GM19328 (cell line): Measurements from ENCODE around the gene CDYL2.

ENCODE experiments used
- ATAC-seq: cut with Tn5 transposase; IDR thresholded peaks from one replicate; pipeline ENCODE4 v1.9.1; 2021; ENCODE audit warnings: mild to moderate bottlenecking, moderate library complexity; ENCODE audit not compliant: unreplicated experiment

CDYL2 gene

DNA sequence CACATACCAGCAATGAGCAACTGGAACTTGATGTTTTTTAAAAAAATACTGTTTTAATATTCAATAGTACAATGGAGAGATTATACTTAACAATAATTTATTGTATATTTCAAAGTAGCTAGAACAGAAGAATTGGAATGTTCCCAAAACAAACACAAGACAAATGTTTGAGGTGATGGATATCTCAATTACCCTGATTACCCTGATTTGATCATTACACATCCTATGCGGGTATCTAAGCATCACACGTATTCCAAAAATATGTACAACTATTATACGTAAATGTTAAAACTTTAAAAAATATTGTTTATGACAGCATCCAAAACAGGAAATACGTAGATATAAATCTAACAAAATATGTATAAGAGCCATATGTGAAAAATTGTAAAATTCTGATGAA is 166.8 kb downstream of the CDYL2 start:
- no peak for ATAC-seq

DNA sequence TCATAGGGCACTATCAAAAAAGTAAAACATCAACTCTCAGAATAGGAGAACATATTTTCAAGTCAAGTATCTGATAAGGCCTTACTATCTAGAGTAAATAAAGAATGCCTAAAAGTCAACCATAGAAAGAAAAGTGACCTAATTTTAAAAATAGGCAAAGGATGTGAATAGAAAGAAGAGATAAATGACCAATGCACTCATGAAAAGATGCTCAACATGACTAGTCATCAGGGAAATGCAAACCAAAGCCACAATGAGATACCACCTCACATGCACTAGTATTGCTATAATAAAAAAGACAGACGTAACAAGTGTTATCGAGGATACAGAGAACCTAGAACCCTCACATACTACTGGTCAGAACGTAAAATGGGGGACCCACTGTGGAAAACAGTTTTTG is 172.8 kb downstream of the CDYL2 start:
- ATAC-seq, result no peak

DNA sequence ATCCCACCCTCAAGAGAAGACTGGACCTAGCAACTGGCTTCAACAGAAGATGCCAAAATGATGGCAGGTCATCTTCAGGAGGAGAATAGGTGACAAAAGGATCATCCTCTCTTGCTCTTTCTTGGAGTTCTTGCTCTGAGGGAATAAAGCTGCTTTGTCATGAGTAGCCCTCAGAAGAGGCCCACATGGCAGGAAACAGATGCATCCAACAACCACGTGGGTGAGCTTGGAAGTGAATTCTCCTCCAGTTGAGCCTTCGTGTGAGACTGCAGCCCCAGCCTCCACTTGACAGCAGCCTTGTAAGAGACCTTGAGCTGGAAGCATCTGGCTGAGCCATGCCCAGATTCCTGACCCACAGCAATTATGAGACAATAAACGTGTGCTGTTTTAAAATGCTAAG is 176.1 kb downstream of the CDYL2 start:
- no peak for ATAC-seq

DNA sequence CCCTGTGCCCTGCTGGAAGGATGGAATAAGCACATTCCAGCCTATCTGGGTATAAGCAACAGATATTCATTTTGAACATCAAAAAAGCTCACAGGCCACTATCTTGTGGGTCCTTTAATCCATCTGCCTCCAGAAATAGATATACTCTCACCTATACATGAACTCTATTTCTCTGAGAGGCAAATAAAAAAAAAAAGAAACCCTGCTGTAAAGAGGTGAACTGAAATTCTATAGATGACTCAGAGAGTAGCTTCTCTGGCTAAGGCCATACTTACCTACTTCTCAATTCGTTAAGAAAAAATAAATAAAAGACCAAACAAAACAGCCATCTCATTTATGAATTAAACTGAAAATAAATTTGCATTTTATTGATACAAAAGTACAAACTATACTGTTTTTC is 177.3 kb downstream of the CDYL2 start:
- no peak for ATAC-seq

DNA sequence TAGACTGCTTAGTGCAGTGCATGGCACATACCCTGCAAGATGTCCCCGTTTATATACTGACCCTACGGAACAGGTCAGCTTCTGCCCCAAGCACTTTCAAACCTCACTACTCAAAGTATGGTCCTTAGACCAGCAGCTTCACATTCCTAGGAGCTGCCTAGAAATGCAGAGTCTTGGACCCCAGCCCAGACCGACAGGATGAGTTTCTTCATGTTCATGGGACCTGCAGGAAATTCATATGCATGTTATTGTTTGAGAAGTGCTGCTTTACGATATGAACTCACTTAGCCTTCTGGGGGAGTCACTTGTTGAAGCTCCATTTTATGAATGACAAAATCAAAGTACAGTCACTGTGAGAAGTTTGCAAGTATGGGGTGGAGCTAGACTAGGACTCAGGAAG is 181.0 kb downstream of the CDYL2 start:
- no peak for ATAC-seq

DNA sequence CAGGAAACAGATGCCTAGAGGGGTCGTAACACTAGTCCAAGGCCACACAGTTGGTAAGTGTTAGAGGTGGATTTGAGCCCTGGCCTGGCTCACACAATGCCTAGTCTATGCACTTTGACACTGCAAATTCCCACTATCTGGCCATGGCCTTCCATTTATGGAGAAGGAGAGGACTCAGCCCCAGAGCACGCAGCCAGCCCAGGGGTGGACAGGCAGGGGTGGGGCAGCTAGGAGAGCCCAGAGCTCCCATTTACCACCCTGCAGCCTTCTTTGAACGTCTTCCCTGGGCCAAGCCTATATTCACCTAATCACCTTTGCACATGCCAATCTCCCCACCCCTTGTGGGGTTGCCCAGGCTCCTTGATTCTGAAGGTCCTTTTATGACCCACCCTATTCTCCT is 182.4 kb downstream of the CDYL2 start:
- ATAC-seq, result no peak

DNA sequence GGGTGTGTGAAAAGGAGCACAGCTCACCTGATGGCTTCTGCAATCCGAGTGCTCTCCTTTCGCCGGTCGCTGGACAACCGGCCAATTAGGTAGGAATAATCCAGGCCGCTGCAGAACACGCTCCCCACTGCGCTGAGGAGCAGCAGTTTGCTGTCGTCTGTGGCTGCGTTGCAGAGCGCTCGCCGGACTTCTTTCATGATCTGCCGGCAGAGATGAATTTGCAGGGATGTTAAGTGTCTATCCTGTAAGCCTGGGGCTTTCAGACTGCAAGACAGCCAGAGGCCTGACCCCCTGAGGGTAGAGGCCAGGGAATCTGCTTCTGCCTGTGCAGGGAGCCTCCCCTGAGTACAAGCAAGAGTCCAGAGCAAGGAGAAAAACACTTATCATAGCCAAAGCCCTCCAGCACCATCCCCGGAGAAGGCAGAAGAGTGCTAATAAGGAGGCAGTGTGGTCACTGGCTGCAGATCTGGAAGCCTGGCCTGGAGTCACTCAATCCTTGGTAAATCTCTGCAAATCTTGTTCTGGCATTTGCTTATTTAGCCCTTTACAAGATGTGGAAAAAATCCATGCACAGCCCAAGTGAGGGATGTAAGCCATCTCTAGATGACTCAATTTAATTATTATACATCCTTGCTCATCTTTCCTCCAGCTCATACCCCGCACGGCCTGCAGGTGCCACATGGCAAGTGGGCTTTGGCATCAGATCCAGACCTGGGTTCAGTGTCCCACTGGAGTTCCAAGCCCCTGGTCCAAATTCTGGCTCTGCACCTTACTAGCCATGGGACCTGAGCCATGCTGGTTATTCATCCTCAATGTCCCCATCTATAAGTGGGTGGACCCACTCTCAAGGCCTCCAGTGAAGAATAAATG is 183.4 kb downstream of the CDYL2 start:
- ATAC-seq, result no peak

DNA sequence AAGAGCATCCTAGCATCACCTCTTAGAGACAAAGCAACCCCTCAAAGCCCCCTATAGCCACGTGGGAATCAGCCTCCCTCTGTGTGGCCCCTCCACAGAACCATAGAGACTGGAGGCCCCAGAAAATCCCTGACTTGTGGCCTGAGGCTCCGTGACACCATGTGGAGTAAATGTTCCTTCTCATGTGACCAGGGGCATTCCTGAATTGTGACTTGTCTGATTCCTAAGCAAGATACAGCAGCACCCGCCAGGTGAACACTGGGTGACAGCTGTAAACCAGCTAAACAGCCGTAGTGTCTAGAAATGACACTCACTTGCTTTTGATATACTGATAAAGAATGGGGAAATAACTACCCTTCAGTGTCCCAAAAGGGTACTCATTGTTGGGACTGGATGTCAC is 184.6 kb downstream of the CDYL2 start:
- no peak for ATAC-seq

DNA sequence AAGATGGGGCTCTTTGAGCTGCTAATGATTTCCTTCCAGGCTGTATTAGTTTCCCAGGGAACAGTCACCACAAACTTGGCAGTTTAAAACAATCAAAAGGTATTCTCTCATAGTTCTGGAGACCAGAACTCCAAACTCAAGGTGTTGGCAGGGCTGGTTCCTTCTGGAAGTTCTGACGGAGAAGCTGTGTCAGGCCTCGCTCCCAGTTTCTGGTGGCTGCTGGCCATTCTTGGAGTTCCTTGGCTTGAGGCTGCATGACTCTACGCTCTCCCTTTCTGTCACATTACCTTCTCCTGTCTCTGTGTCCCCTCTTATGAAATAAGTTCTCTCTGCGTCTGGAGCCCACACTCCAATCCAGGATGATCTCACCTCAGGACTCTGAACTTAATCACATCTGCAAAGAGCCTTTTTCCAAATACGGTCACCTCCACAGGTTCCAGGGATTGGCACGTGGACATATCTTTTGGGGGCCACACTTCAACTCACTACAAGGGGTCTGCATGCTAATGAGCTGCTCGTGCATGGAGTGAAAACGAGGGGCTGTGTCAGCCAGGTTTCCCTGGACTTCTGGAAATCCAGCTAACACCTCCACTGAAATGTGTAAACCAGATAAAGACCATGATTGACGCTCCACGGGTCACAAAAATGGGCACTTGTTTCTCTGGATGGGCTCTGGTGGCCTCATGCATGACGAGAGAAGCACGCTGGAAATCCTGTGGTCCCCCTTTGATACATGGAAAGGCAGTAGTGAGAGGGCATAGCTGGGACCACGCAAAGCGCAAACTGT is 185.3 kb downstream of the CDYL2 start:
- no peak for ATAC-seq

DNA sequence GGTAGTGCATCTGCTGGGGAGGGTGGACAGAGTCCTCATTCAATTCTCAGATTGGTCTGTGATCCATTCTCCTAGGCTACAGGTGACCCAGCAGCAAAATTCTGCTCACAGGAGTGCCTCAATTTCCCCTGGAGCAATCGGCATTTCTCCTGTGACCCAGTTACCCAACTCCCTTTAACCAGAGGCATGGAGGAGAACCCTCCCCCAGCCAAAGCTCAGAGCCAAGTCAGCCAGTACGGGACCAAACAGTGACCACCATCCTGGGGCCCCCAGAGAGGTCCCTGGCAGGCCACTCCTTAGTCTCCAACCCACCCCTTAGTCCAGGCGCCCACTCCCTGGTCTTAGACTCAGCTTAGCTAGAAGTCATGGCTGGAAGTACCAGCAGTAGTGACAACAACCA is 188.0 kb downstream of the CDYL2 start:
- no peak for ATAC-seq

DNA sequence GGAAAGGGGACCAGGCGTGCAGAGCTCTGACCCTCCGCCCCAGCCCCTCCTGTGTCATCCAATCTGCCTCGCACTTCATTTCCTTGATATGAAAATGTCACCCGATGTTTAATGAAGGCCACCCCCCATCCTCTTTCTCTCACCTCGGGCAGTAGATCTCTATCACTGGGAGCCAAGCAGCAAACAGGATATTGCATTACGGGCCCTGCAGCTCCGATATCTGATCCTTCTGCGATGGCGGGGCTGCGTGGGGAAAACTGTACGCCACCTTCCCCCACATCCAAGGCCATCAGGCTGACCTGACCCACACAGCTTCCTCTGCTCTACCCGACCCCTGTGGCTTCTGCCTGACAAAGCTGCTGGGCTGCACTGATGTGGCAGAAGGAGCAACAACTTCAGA is 188.7 kb downstream of the CDYL2 start:
- ATAC-seq, result no peak

DNA sequence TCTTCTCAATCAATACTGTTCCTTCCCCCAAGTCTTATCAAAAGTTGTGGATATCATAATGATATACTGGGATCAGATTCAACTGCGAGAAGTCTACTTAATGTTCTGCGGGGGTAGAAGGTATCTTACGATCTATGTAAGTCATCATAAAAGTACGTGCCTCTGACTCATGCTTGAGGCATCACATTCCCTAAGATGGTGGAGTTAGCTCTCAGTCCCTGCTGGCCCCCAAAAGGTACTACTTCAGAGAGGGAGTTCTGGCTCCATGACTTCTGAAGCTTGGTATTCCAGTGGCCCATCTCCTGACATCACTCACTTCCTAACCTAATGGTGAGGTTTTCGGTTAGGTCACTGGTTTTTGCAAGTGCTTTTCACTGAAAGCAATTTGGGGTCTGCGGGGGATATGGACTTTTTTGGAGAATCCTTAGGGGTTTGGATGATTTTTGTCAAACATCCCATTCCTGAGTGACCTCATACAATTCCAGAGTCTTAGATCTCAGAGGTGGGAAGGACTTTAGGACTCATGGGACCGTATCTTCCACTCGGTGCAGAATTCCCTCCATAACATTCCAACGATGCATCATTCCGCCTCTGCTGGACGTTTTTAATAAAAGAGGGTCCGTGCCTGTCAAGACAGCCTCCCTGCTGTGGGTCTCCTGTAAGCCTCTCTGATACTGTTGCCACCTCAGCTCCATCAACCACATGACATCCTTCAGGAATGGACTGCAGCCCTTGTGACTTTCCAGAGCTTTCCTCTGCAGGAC is 189.3 kb downstream of the CDYL2 start:
- ATAC-seq, result no peak

DNA sequence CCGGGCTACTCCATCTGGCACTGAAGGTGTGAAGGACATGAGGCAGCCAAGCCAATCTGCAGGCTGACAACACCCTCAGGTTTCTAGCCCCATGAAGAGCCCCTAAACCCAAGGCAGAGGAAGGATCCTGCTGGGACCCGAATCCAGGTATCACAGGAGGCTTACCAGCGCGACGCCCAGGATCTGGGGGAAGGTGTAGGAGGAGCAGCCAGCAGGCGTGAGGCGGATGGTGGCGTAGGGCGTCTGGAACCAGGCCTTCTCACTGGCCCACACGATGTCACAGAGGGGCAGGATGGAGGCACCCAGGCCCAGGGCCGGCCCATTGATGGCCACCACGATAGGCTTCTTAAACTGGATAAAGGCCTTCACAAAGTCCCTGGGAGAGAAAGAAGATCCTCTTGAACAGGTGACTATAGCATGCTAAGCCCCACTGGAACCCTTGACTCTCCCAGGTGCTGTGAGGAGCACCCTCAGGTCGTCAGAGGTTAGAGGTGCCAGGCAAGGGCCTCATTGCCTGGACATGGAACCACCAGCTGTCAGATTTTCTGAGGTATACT is 191.9 kb downstream of the CDYL2 start:
- no peak for ATAC-seq

DNA sequence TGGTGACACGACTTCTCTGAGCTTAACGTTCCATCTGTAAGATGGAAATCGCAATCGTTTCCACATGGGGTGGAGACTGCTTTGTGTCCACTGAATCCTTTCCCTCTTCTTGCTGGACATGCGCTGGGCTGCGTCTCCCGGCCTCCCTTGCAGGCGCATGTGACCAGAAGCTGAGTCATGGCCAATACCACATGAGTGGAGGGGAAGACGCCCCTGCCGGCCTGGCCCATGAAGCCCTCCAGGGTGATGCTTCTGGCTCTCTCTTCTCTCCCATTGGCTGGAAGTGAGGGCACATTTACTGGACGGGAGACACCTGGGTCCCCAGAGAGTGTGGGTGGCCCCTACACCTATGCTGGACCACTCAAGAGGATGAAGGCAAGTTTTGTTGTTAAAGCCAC is 192.5 kb downstream of the CDYL2 start:
- no peak for ATAC-seq

DNA sequence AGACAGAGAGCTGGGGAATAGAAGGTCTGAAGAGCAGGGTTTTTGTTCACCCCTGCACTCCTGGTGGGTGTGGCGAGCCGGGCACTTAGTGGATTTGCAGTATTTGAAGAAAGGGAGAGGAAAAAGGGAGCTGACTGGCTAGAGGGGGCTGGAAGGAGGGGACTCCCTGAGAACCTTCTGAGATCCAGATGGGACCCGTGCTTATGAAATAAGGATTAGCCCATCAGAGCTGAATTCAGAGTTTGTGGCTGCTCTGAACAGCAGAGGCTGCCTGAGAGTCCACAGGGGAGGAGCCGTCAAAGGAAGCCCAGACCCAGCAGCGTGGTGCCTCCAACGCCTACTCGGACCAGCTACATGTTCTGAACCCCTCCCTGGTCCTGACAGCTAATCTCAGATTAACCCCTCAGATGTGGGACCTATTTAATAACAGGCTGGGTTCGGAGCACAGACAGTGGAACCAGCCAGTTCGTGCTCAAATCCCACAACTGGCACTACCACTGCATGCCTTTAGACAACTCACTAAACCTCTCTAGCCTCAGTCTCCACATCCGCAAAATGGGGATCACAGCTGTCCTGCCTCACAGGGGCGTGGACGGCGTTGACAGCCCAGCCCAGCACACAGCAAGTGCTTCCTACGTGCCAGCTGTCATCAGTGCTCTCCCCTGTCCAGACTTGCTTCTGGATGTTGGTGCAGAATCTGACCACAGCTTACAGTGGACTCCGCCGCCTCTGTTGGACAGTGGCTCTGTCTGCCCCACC is 193.0 kb downstream of the CDYL2 start:
- ATAC-seq, result no peak

DNA sequence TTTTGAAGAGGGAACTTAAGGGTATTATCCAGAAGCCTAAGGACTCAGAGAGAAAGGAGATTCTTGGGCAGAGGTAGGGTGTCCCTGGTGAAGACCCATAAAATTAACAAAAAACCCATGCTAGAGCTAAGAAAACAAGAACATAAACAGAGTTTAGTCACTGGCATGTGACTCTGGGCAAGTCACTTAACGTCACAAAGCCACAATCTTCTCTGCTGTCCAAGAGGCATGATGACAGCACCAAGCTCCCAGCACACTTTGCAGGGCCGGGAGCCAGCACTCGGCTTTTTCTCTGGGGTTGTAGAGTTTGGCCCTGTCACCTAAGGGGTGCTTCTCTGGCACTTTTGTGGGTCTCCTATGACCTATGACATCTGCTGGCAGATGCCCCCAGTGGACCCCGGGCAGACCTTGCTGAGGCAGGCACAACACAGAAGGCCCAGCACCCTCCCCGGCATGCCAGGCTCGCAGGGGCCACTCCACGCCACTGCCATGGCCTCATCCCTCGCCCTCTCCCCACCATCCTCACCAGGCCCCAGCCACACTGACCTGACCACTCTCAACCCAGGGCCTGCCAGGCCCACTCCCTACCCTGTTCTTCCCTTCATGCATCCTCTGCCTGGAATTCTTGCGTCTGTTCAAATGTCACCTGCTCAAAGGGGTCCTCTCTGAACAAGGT is 193.8 kb downstream of the CDYL2 start:
- no peak for ATAC-seq

DNA sequence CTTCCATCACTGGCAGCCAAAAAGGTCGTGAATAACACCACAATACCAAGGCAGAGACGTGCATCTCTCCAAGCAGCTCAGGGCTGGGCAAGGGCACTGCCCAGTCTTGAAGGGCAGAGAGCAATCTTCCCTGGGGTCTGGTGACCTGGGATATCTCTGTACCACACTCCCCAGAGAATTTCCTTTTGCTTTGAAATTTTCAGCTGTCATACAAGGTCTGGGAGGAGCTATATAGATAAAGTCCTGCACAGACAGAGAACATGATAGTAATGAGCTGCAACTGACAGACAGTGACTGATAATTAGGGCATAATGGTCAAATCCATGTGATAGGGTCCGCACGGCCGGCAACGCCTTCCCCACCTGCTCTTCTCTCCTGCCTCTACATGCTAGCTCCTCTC is 195.5 kb downstream of the CDYL2 start:
- ATAC-seq, result no peak

DNA sequence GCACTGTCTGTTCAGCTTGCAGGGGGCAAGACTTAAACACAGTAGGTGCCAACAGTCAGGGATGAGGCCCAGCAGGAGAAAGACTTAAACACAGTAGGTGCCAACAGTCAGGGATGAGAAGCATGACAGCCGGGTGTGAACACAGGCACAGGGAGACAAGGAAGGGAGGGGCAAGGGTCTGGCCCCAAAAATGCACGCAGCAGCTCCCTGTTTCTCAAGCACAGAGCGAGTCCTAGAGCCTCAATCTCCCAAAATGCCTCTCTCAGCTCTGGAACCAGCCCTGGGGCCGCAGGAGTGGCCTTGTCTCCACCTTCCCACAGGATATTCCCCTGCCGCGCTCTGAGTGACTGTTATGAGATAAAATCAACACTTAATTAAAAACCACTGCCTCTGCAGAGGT is 197.2 kb downstream of the CDYL2 start:
- ATAC-seq, result no peak

DNA sequence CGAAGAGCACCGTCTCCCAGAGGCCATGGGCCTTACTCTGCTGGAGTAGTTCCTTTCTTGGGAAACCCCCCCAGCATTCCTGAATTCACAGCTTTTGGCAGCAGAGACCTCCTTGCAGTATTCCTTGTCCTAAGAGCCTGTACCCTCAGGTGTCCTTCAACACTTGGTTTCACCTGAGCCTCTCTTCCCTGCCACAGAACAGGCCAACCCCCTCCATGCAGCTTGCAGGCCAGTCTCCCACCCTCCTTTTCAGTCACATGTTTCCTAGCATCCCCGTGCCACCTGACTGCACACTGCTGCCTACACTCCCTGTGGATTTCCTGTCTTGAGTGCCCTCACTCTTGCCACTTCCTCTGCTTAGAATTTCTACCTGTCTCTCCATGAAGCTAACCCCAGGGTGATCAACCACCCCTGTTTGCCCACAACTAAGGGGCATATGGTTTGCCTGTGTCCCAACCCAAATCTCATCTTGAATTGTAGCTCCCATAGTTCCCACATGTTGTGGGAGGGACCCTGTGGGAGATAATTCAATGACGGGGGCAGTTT is 198.1 kb downstream of the CDYL2 start:
- no peak for ATAC-seq
